ENCODE results near the gene TBX20.
"Not testable (repeated sequence)": the region's sequence is repeated elsewhere in the genome, so short reads cannot be mapped to it uniquely, and the experiment has no call there.

The TBX20 gene

GRCh38 chr7:35250452-35250851 is 3.4 kb downstream of the TBX20 start:
- TF ChIP-seq CTCF (IDR thresholded peaks at IDR 0.05; ENCODE audit: low read depth, low read length) = no peak
- H3K4me3 ChIP-seq (ENCODE audit: low read depth, low read length) = no peak overlapping the region

GRCh38 chr7:35249537-35249907 is 4.4 kb downstream of the TBX20 start:
- no peak overlapping the region for H3K4me3 ChIP-seq (ENCODE audit: low read depth, low read length)
- no peak for TF ChIP-seq CTCF (IDR thresholded peaks at IDR 0.05; ENCODE audit: low read depth, low read length)

DNA sequence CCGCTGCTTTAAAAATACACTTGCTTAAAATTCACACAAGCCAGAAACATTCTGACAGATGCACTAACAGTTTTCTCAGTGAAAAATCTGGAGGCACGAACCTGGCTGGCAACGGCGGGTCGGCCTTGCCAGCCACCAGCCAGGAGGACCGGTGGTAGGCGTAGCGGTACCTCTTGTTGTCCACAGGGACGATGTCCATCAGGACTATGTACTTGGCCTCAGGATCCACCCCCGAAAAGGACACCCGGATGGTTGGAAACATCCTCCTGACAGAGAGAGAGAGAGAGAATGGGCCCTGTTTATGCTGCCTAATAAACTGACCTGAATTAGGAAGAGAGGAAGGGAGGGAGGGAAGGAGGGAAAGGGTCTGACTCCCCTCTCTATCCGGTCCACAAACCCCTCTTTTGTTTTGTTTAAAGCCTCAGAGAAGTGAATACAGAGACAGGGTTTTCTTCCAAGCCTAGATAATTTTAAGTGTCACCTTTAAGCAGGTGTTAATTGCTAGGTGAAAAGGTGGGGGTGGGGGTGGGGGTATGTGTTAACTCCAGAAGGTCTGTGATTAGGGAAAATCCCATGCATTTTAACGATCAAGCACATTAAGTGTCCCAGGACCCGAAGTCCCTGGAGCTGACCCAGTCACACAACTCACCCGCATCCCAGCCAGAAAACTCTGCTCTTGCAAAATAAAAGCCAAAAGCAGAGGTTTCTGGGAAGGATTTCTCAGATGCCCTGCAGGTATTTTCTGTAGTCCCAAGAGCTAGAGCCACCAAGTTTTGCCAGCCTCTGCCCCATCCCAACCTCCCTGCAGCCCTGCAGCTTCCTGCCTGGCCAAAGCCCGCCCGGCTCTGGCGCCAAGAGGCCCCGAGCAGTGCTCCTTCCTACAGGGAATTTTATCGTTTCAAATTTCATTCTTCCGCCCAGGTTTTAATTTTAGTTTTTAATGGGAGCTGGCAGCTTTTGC is 5.0 kb downstream of the TBX20 start:
- no peak for TF ChIP-seq CTCF (IDR thresholded peaks at IDR 0.05; ENCODE audit: low read depth, low read length)
- H3K4me3 ChIP-seq (ENCODE audit: low read depth, low read length) = no peak overlapping the region

DNA sequence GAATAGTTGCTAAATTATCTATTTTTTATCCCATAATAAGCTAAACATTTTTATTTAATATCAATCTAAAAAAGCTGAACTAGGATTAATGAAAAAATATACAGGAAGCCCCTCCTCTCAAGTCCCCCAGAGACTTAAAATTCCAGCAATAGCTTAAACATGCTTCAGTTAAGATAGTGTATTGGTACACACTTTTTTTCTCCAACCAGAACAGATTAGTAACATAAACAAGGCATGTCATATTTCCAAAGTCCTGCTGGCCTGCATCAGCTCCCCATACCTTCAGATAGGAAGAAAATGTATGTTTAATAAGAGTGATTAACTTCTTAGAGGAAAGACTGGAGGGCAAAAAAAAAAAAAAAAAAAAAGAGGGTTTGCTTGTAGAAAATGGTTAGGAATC is 7.1 kb downstream of the TBX20 start:
- no peak overlapping the region for H3K4me3 ChIP-seq (ENCODE audit: low read depth, low read length)
- no peak for TF ChIP-seq CTCF (IDR thresholded peaks at IDR 0.05; ENCODE audit: low read depth, low read length)

- TF ChIP-seq CTCF (IDR thresholded peaks at IDR 0.05; ENCODE audit: low read depth, low read length) = no peak
- no peak overlapping the region for H3K4me3 ChIP-seq (ENCODE audit: low read depth, low read length)
Measured at GRCh38 chr7:35241884-35242283, 12.0 kb downstream of the TBX20 start.

DNA sequence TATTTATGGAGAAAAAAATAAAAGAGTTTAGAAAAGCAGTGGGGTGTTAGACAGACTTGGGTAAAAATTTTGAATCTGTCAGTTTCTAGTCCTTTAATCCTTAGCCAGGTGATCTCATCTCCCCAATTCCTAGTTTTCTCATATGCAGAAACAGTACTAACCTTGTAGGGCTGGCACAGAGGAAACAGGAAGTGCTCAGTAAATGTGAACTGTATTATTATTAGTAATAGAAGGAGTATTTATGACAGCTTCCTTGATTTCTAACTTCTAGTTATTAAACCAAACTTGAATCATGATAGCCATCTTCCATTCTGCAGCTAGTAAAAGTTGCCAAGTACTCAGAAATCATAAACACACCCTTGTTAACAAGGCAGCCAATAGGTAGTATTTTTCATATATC is 12.5 kb downstream of the TBX20 start:
- H3K4me3 ChIP-seq (ENCODE audit: low read depth, low read length) = no peak overlapping the region
- TF ChIP-seq CTCF (IDR thresholded peaks at IDR 0.05; ENCODE audit: low read depth, low read length) = no peak

GRCh38 chr7:35241008-35241407 is 12.9 kb downstream of the TBX20 start:
- not testable (repeated sequence) for H3K4me3 ChIP-seq (ENCODE audit: low read depth, low read length)

DNA sequence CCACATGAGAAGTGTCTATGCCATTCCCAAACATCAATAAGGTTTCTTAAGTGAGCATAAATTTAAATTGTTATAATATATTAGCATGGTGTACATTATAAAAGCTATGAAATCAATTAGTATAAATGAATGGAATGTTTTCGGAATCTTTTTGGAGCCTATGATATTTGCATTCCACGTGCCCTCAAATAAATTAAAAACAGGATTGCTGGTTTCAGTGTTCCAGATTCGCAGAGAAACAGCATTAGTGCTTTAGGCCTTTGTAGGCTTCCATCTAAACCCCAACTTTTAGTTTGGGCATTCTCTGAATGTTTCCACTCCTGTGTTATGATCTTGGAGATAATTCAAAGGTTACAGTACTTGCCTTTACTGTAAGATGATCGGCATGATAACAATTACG is 15.4 kb downstream of the TBX20 start:
- H3K4me3 ChIP-seq (ENCODE audit: low read depth, low read length) = not testable (repeated sequence)

Measured in WI38 (cell line).